K562 (cell line): ENCODE measurements around the gene MESP1. TPM values are rescaled to one million over a fixed set of nuclear protein-coding genes. Genes with fewer than 3 reads are reported as not detected.
A peak's percentile ranks its signal among the peaks of the same experiment; 100 is the strongest.

ENCODE experiments used
- ATAC-seq: fragments of 200-7000 bp; cut with Tn5 transposase; 3 replicates; pipeline ENCODE4 v1.9.1; 2020; ENCODE audit warnings: moderate library complexity
- BruUV-seq: library from RNA; stranded (reverse); fragments of 400-500 nt; replicated peaks from 2 replicates; lab custom pipeline; 2021; lab: Mats Ljungman, UMichigan
- CTCF ChIA-PET: fragments of 300-600 bp; formaldehyde crosslinking; extraction: SDS; loops from one replicate; lab custom pipeline; 2021; ENCODE audit warnings: low intra/inter-chr PET ratio; lab: Yijun Ruan, JAX
- POLR2A ChIA-PET: fragments of 300-600, 350-650 bp; sonication (Branson Sonifier 250); formaldehyde crosslinking; extraction: SDS; loops from one replicate; lab custom pipeline; 2021; ENCODE audit warnings: antibody characterized with exemption, inconsistent platforms; lab: Yijun Ruan, JAX
- DNase-seq, 4 experiments: peaks; one replicate each; pipeline versions ENCODE4 v3.0.0 to v3.0.0-alpha.2; 2011 to 2018; ENCODE audit warnings: low spot score in 3 of 4, mixed read lengths in 3 of 4; ENCODE audit errors: extremely low read depth in 1 of 4
- FAIRE-seq: peaks from 2 replicates; lab custom pipeline; 2011; peaks lifted over from hg19 to GRCh38; lab: Jason Lieb, UNC
- H2AFZ ChIP-seq: 2 replicates; pipeline ENCODE4 v1.6.0; 2011; ENCODE audit warnings: low read depth, low read length, control low read depth, inconsistent platforms
- H3K27ac ChIP-seq: fragments of 200-600 bp; 3 replicates; pipeline ENCODE4 v1.8.0; 2011; ENCODE audit warnings: low read depth, mild to moderate bottlenecking, control low read depth, inconsistent platforms, low read length, moderate library complexity, mixed read lengths; ENCODE audit errors: extremely low read depth
- H3K27me3 ChIP-seq, 2 experiments: fragments of 300-600 bp in 1 of 2; 2 replicates in 1 of 2; 3 replicates in 1 of 2; pipeline versions ENCODE4 v1.6.0 to v1.8.0; 2011; ENCODE audit warnings: inconsistent platforms in 2 of 2, low read length in 2 of 2, mild to moderate bottlenecking in 1 of 2, mixed read lengths in 1 of 2, moderate library complexity in 1 of 2; ENCODE audit not compliant: control insufficient read depth in 2 of 2, insufficient read depth in 2 of 2
- H3K36me3 ChIP-seq: fragments of 300-600 bp; 3 replicates; pipeline ENCODE4 v1.8.0; 2011; ENCODE audit warnings: mild to moderate bottlenecking, low read length, inconsistent platforms; ENCODE audit not compliant: control insufficient read depth, insufficient read depth
- H3K4me1 ChIP-seq, 2 experiments: fragments of 200-600 bp in 1 of 2; replicated peaks in 1 of 2; 2 replicates in 1 of 2; 3 replicates in 1 of 2; pipeline versions ENCODE4 v1.5.1 to v1.8.0; 2011; ENCODE audit warnings: inconsistent platforms in 2 of 2, low read length in 2 of 2, mild to moderate bottlenecking in 1 of 2, mixed read lengths in 1 of 2, moderate library complexity in 1 of 2; ENCODE audit not compliant: control insufficient read depth in 2 of 2, insufficient read depth in 2 of 2
- H3K4me2 ChIP-seq: 2 replicates; pipeline ENCODE4 v1.6.1; 2011; ENCODE audit warnings: low read length, control low read depth, inconsistent platforms, mixed read lengths; ENCODE audit not compliant: insufficient read depth
- H3K4me3 ChIP-seq: fragments of 200-600 bp; sonication (generic), shearing (Covaris generic); 2 replicates; pipeline ENCODE4 v1.5.1; 2016; ENCODE audit warnings: control low read depth, inconsistent platforms
- H3K79me2 ChIP-seq: fragments of 200-600 bp; 3 replicates; pipeline ENCODE4 v1.8.0; 2011; ENCODE audit warnings: low read length, inconsistent platforms; ENCODE audit not compliant: control insufficient read depth, insufficient read depth
- H3K9ac ChIP-seq, 2 experiments: 2 replicates each; pipeline versions ENCODE4 v1.6.0 to v1.6.1; 2011; ENCODE audit warnings: low read depth in 2 of 2, low read length in 2 of 2, control low read depth in 1 of 2, inconsistent platforms in 1 of 2, mild to moderate bottlenecking in 1 of 2, mixed read lengths in 1 of 2; ENCODE audit not compliant: insufficient read depth in 1 of 2
- H3K9me1 ChIP-seq: one replicate; pipeline ENCODE4 v1.6.0; 2011; ENCODE audit warnings: inconsistent platforms, mild to moderate bottlenecking, low read length, moderate library complexity; ENCODE audit not compliant: control insufficient read depth, insufficient read depth
- H3K9me3 ChIP-seq: replicated peaks from 2 replicates; pipeline ENCODE4 v1.5.1; 2011; ENCODE audit warnings: low read depth, low read length, inconsistent platforms; ENCODE audit not compliant: control insufficient read depth, insufficient read depth
- H4K20me1 ChIP-seq: replicated peaks from 2 replicates; pipeline ENCODE4 v1.6.1; 2011; ENCODE audit warnings: low read length, inconsistent platforms, mixed read lengths; ENCODE audit not compliant: control insufficient read depth, insufficient read depth
- EGR1 ChIP-seq: fragments of 450-650 bp; conservative IDR thresholded peaks from 2 replicates; pipeline ENCODE4 v1.6.1; 2017; ENCODE audit warnings: mild to moderate bottlenecking
- HNRNPH1 ChIP-seq: fragments of 200-400 bp; formaldehyde crosslinking; optimal IDR thresholded peaks from 2 replicates; pipeline ENCODE3; 2017; ENCODE audit warnings: low read depth, mild to moderate bottlenecking, low read length, moderate library complexity
- ZNF518B ChIP-seq: fragments of 250-450 bp; sonication (Bioruptor Pico); IDR thresholded peaks from 2 replicates; pipeline ENCODE4 v1.5.0; 2021; ENCODE audit warnings: mild to moderate bottlenecking, moderate library complexity
- WGBS: fragments of 100-300 bp; shearing (Covaris generic); methylation state at CpG from one replicate; pipeline ENCODE4 v1.1.6; 2016; ENCODE audit warnings: low coverage, mixed read lengths; ENCODE audit not compliant: insufficient coverage; ENCODE audit errors: missing lambda C conversion rate; 5-methylcytosine and 5-hydroxymethylcytosine counted together
- in situ Hi-C: fragments of 300-500 bp; cut with MboI; formaldehyde crosslinking; loops from 4 replicates; pipeline ENCODE4 v1.15.0; 2018; ENCODE audit warnings: inconsistent platforms, mixed read lengths
- intact Hi-C: fragments of 100-400 bp; cut with micrococcal nuclease; formaldehyde crosslinking; loops from 2 replicates; pipeline ENCODE4 v1.14.2; 2022
- polyA plus RNA-seq, 8 experiments: library from polyadenylated mRNA; depleted of rRNA in 4 of 8; stranded (reverse) in 5 of 8; unstranded in 3 of 8; fragments of >200 nt; fragmentation: Nextera tagmentation in 2 of 8; fragmentation: Illumina TruSeq in 1 of 8; extraction: Ambion mirVana in 2 of 8; extraction: Trizol in 1 of 8; gene quantifications; 2 replicates each; pipeline versions ENCODE4 v1.2.1 to v1.2.3, GENCODE V29; 2011 to 2014; ENCODE audit warnings: inconsistent platforms in 1 of 8, missing spikeins in 1 of 8
- total RNA-seq, 7 experiments: library from RNA; depleted of rRNA in 6 of 7; stranded (reverse); fragments of >200 nt in 6 of 7; fragmentation: Illumina TruSeq in 2 of 7; extraction: Trizol in 2 of 7; gene quantifications; 2 replicates each; pipeline versions ENCODE4 v1.2.1 to v1.2.3, GENCODE V29; 2011 to 2021; ENCODE audit warnings: low replicate concordance in 1 of 7

MESP1 gene
- total and polyA plus RNA-seq, 9 of the 15 experiments (the other 6 are each of a cell fraction or from before 2014, with no cell fraction given): 0.14 to 1.1 (median 0.36) TPM; not detected in 4

- Histone ChIP-seq H3K27ac (no peak overlapping the region), H3K4me1 (peaks cover 0 to 34% of the 10 kb centered on the region in 2 experiments; a peak in 3 of 5 replicates), H3K4me2 (no peak overlapping the region), H4K20me1 (no peaks in the 10 kb centered on the region), H3K36me3 (no peaks in the 10 kb centered on the region), H3K27me3 (peaks cover 7 to 50% of the 10 kb centered on the region in 2 experiments; a peak in 4 of 5 replicates), H3K9me1 (no peaks in the 10 kb centered on the region), H3K9me3 (no peaks in the 10 kb centered on the region), H3K9ac (no peak overlapping the region), H3K79me2 (no peaks in the 10 kb centered on the region), H3K4me3 (no peak overlapping the region), H2AFZ (no peak overlapping the region)
- ChIA-PET CTCF (no interaction called here), POLR2A (no interaction called here)
- no TSS peak for BruUV-seq
- 10% methylated on average over 8 of the region's 9 CpGs for WGBS
- DNase-seq (no peak), ATAC-seq (no peak), FAIRE-seq (no peak)
- TF ChIP-seq ZNF518B (no peak), EGR1 (0 out of 2 replicates have a peak, but pooled peaks have one; percentile 5), HNRNPH1 (no peak)
- in situ Hi-C loops: no loop called here
- intact Hi-C loops: loop anchor here (10.0 kb wide), 1 partner anchor 538 kb away; no protein-coding TSS in a partner anchor
Observed at GRCh38 chr15:89746386-89746780, 4.7 kb downstream of the MESP1 start.
